ENCODE data around the gene GRAP. TPM values are rescaled to one million over a fixed set of nuclear protein-coding genes. Genes with fewer than 3 reads are reported as not detected.

The GRAP gene
- total RNA-seq, 8 experiments from 2014 or later = 0.33 to 1.5 (median 0.50) TPM; not detected in 1

GRCh38 chr17:18976201-18976600 is 70.6 kb downstream of the GRAP start:
- H3K4me1 ChIP-seq (replicated peaks in 1 of 2) = peaks cover 0 to 4% of the 10 kb centered on the region in 2 donors
- H3K4me3 ChIP-seq = no peak overlapping the region
- in situ Hi-C loops (cut with MboI; ENCODE audit: low pct_unique_long_range_greater_than_20kb in 2 of 9, low sequenced_read_pairs in 9 of 9, unreplicated experiment in 9 of 9) = no loop called here
- ATAC-seq (replicated peaks in 6 of 8) = no peak
- 83 to 100% (median 100%) methylated on average over 1 to 2 of the region's 4 CpGs; no CpG with 5 or more reads in 6 of the 10 experiments for WGBS, 10 experiments
- H3K27ac ChIP-seq = no peak overlapping the region

GRCh38 chr17:18975597-18975996 is 71.2 kb downstream of the GRAP start:
- 75 to 100% (median 90%) methylated on average over 1 to 5 of the region's 13 CpGs; no CpG with 5 or more reads in 4 of the 10 experiments for WGBS, 10 experiments
- Histone ChIP-seq H3K4me3 (no peak overlapping the region), H3K4me1 (replicated peaks in 1 of 2) (no peaks in the 10 kb centered on the region), H3K27ac (no peak overlapping the region)
- ATAC-seq (replicated peaks in 6 of 8) = no peak
- in situ Hi-C loops (cut with MboI; ENCODE audit: low pct_unique_long_range_greater_than_20kb in 2 of 9, low sequenced_read_pairs in 9 of 9, unreplicated experiment in 9 of 9) = no loop called here

- Histone ChIP-seq H3K4me3 (no peak overlapping the region), H3K27ac (no peak overlapping the region), H3K4me1 (replicated peaks in 1 of 2) (no peaks in the 10 kb centered on the region)
- in situ Hi-C loops (cut with MboI; ENCODE audit: low pct_unique_long_range_greater_than_20kb in 2 of 9, low sequenced_read_pairs in 9 of 9, unreplicated experiment in 9 of 9) = no loop called here
- 50 to 100% (median 86%) methylated on average over 1 to 2 of the region's 10 CpGs; no CpG with 5 or more reads in 5 of the 10 experiments for WGBS, 10 experiments
- ATAC-seq (replicated peaks in 6 of 8) = no peak
These were observed 72.2 kb downstream of the GRAP start for GRCh38 chr17:18974407-18975149.

- 100% methylated on average over 4 of the region's 7 CpGs; no CpG with 5 or more reads in 9 of the 10 experiments for WGBS, 10 experiments
- in situ Hi-C loops (cut with MboI; ENCODE audit: low pct_unique_long_range_greater_than_20kb in 2 of 9, low sequenced_read_pairs in 9 of 9, unreplicated experiment in 9 of 9) = no loop called here
- Histone ChIP-seq H3K4me3 (no peak overlapping the region), H3K4me1 (replicated peaks in 1 of 2) (peaks cover 3 to 12% of the 10 kb centered on the region in 2 donors), H3K27ac (no peak overlapping the region)
- no peak for ATAC-seq (replicated peaks in 6 of 8)
These were observed 75.0 kb downstream of the GRAP start for GRCh38 chr17:18971801-18972200.

Other genes with a start within 250 kb of the GRAP start
- gene PRPSAP2, start 188.8 kb downstream of the GRAP start, total RNA-seq = 10 to 100 TPM; 39.0 to 89.8 (median 63.7) TPM
- under 1 TPM in 5 of 8 experiments, not detected in 3; 0.09 to 0.76 (median 0.45) TPM for gene SLC5A10, start 94.8 kb downstream of the GRAP start, total RNA-seq
- gene FAM83G, start 42.2 kb downstream of the GRAP start, total RNA-seq = 1 to 10 TPM in 5 of 8 experiments, under 1 TPM in 3; 0.37 to 5.9 (median 2.0) TPM
- gene GRAPL, start 80.6 kb upstream of the GRAP start, total RNA-seq = 1 to 10 TPM in 5 of 8 experiments, under 1 TPM in 1, not detected in 2; 0.90 to 5.2 (median 1.4) TPM
- gene EPN2, start 190.4 kb upstream of the GRAP start, total RNA-seq = 10 to 100 TPM; 18.0 to 32.3 (median 20.7) TPM